H9 (cell line): ENCODE data around the gene SLC19A1. TPM values are rescaled to one million over a fixed set of nuclear protein-coding genes. Genes with fewer than 3 reads are reported as not detected.
A peak's percentile ranks its signal among the peaks of the same experiment; 100 is the strongest.

ENCODE experiments used
- DNase-seq: peaks from one replicate; pipeline ENCODE4 v3.0.0-alpha.2; 2017
- H2AFZ ChIP-seq: one replicate; pipeline ENCODE4 v1.6.1; 2013; ENCODE audit warnings: mild to moderate bottlenecking, low read length, control low read depth, moderate library complexity
- H2AK5ac ChIP-seq: 2 replicates; pipeline ENCODE4 v1.6.1; 2013; ENCODE audit warnings: low read length, control low read depth, mixed read lengths; ENCODE audit not compliant: insufficient read length
- H2BK120ac ChIP-seq: one replicate; pipeline ENCODE4 v1.6.1; 2013; ENCODE audit warnings: low read depth, mild to moderate bottlenecking, low read length, control low read depth, inconsistent platforms; ENCODE audit not compliant: poor library complexity, severe bottlenecking
- H2BK12ac ChIP-seq: 2 replicates; pipeline ENCODE4 v1.6.1; 2013; ENCODE audit warnings: low read length, control low read depth, mixed read lengths, low read depth; ENCODE audit not compliant: insufficient read length
- H2BK15ac ChIP-seq: 2 replicates; pipeline ENCODE4 v1.6.1; 2013; ENCODE audit warnings: low read depth, low read length, control low read depth
- H2BK20ac ChIP-seq: one replicate; pipeline ENCODE4 v1.6.1; 2013; ENCODE audit warnings: low read depth, mild to moderate bottlenecking, low read length, control low read depth, inconsistent platforms; ENCODE audit not compliant: poor library complexity, severe bottlenecking
- H2BK5ac ChIP-seq: 2 replicates; pipeline ENCODE4 v1.6.1; 2013; ENCODE audit warnings: low read length, control low read depth, mixed read lengths; ENCODE audit not compliant: insufficient read length
- H3K14ac ChIP-seq: 2 replicates; pipeline ENCODE4 v1.6.1; 2013; ENCODE audit warnings: low read length, control low read depth; ENCODE audit not compliant: insufficient read depth
- H3K18ac ChIP-seq: 2 replicates; pipeline ENCODE4 v1.6.1; 2013; ENCODE audit warnings: low read depth, mild to moderate bottlenecking, mixed read lengths, low read length, control low read depth; ENCODE audit not compliant: insufficient read length
- H3K23ac ChIP-seq: 2 replicates; pipeline ENCODE4 v1.6.1; 2013; ENCODE audit warnings: low read length, control low read depth, mixed read lengths, low read depth; ENCODE audit not compliant: insufficient read length
- H3K23me2 ChIP-seq: 2 replicates; pipeline ENCODE4 v1.6.1; 2013; ENCODE audit warnings: low read depth, mild to moderate bottlenecking, mixed read lengths, low read length, control low read depth; ENCODE audit not compliant: insufficient read length, poor library complexity, severe bottlenecking
- H3K27ac ChIP-seq: 2 replicates; pipeline ENCODE4 v1.5.1; 2013; ENCODE audit warnings: low read length, control low read depth, mixed read lengths, low read depth; ENCODE audit not compliant: insufficient read length
- H3K27me3 ChIP-seq: 2 replicates; pipeline ENCODE4 v1.6.1; 2013; ENCODE audit warnings: low read length, control low read depth, inconsistent platforms; ENCODE audit not compliant: insufficient read depth
- H3K4ac ChIP-seq: 2 replicates; pipeline ENCODE4 v1.6.1; 2013; ENCODE audit warnings: low read depth, mild to moderate bottlenecking, control low read depth, inconsistent platforms, low read length, moderate library complexity
- H3K4me1 ChIP-seq: 2 replicates; pipeline ENCODE4 v1.6.1; 2013; ENCODE audit warnings: low read length, control low read depth, inconsistent platforms; ENCODE audit not compliant: insufficient read depth
- H3K4me2 ChIP-seq: 2 replicates; pipeline ENCODE4 v1.6.1; 2013; ENCODE audit warnings: low read length, control low read depth, mixed read lengths; ENCODE audit not compliant: insufficient read length, insufficient read depth
- H3K56ac ChIP-seq: 2 replicates; pipeline ENCODE4 v1.6.1; 2013; ENCODE audit warnings: low read depth, mild to moderate bottlenecking, mixed read lengths, low read length, control low read depth; ENCODE audit not compliant: insufficient read length
- H3K79me1 ChIP-seq: 2 replicates; pipeline ENCODE4 v1.6.1; 2013; ENCODE audit warnings: low read depth, mild to moderate bottlenecking, moderate library complexity, low read length, control low read depth, inconsistent platforms; ENCODE audit not compliant: insufficient read depth, poor library complexity, severe bottlenecking
- H3K79me2 ChIP-seq: 2 replicates; pipeline ENCODE4 v1.6.1; 2013; ENCODE audit warnings: low read length, control low read depth, inconsistent platforms; ENCODE audit not compliant: insufficient read depth
- H3K9ac ChIP-seq: 2 replicates; pipeline ENCODE4 v1.6.1; 2013; ENCODE audit warnings: low read length, control low read depth, mixed read lengths; ENCODE audit not compliant: insufficient read length; ENCODE audit errors: extremely low read depth
- H3K9me3 ChIP-seq: one replicate; pipeline ENCODE4 v1.6.1; 2013; ENCODE audit warnings: low read depth, low read length, inconsistent platforms; ENCODE audit not compliant: control insufficient read depth
- H3T11ph ChIP-seq: one replicate; pipeline ENCODE4 v1.6.1; 2013; ENCODE audit warnings: mild to moderate bottlenecking, low read length, control low read depth, inconsistent platforms
- H4K20me1 ChIP-seq: one replicate; pipeline ENCODE4 v1.6.1; 2013; ENCODE audit not compliant: control insufficient read depth, insufficient read length, insufficient read depth
- H4K5ac ChIP-seq: 2 replicates; pipeline ENCODE4 v1.6.1; 2013; ENCODE audit warnings: low read depth, mild to moderate bottlenecking, mixed read lengths, low read length, control low read depth; ENCODE audit not compliant: insufficient read length
- H4K8ac ChIP-seq: replicated peaks from 2 replicates; pipeline ENCODE4 v1.6.1; 2013; ENCODE audit warnings: low read length, control low read depth, mixed read lengths, low read depth; ENCODE audit not compliant: insufficient read length
- H4K91ac ChIP-seq: 2 replicates; pipeline ENCODE4 v1.6.1; 2013; ENCODE audit warnings: low read depth, mild to moderate bottlenecking, moderate library complexity, mixed read lengths, low read length, control low read depth; ENCODE audit not compliant: insufficient read length
- H3K27ac Mint-ChIP-seq, 3 experiments: 2 replicates in 2 of 3; 3 replicates in 1 of 3; pipeline ENCODE4 v1.8.0; 2020 to 2021; ENCODE audit warnings: mixed read lengths in 3 of 3, mild to moderate bottlenecking in 1 of 3, moderate library complexity in 1 of 3
- H3K27me3 Mint-ChIP-seq: 2 replicates; pipeline ENCODE4 v1.8.0; 2021; ENCODE audit warnings: low read depth, mild to moderate bottlenecking, moderate library complexity, mixed read lengths
- H3K36me3 Mint-ChIP-seq, 3 experiments: 2 replicates in 2 of 3; 3 replicates in 1 of 3; pipeline ENCODE4 v1.8.0; 2020 to 2021; ENCODE audit warnings: low read depth in 3 of 3, mixed read lengths in 3 of 3; ENCODE audit not compliant: insufficient read depth in 1 of 3
- H3K4me1 Mint-ChIP-seq, 2 experiments: 2 replicates each; pipeline ENCODE4 v1.8.0; 2020; ENCODE audit warnings: mixed read lengths in 2 of 2
- H3K4me3 Mint-ChIP-seq, 2 experiments: 2 replicates in 1 of 2; 3 replicates in 1 of 2; pipeline ENCODE4 v1.8.0; 2020 to 2021; ENCODE audit warnings: mild to moderate bottlenecking in 2 of 2, mixed read lengths in 2 of 2, moderate library complexity in 1 of 2
- H3K9me3 Mint-ChIP-seq, 2 experiments: 2 replicates in 1 of 2; 3 replicates in 1 of 2; pipeline ENCODE4 v1.8.0; 2020; ENCODE audit warnings: mild to moderate bottlenecking in 2 of 2, mixed read lengths in 2 of 2, moderate library complexity in 1 of 2
- CTCF ChIP-seq: fragments of 200-600 bp; sonication (generic); conservative IDR thresholded peaks from 3 replicates; pipeline ENCODE4 v1.8.0; 2021; ENCODE audit warnings: antibody characterized with exemption, mild to moderate bottlenecking
- WGBS: extraction: QIAGEN DNeasy Blood & Tissue Kit; methylation state at CpG from one replicate; pipeline ENCODE4 v1.1.7; 2013; ENCODE audit warnings: missing lambda C conversion rate, low lambda C conversion rate, mixed read lengths; ENCODE audit not compliant: insufficient read length; ENCODE audit errors: extremely low coverage; 5-methylcytosine and 5-hydroxymethylcytosine counted together
- total RNA-seq: library from RNA; stranded (reverse); gene quantifications from 2 replicates; pipeline ENCODE4 v1.2.1, GENCODE V29; 2021

The SLC19A1 gene
- total RNA-seq, 1 experiment from 2014 or later = 32.4 TPM

GRCh38 chr21:45590246-45590725, 48.0 kb upstream of the SLC19A1 start:
- WGBS = no CpG with 5 or more reads among the region's 46 CpGs
- H3K27me3 Mint-ChIP-seq = peaks cover 46% of the 10 kb centered on the region
- Histone ChIP-seq H3K27ac (no peak overlapping the region), H3K23ac (no peak overlapping the region), H2BK20ac (no peak overlapping the region), H2AK5ac (no peak overlapping the region), H3K4me2 (peak overlapping the region; percentile 44), H3T11ph (no peak overlapping the region), H4K5ac (no peak overlapping the region), H3K27me3 (no peaks in the 10 kb centered on the region), H4K8ac (no peak overlapping the region), H4K20me1 (no peaks in the 10 kb centered on the region), H3K4ac (no peak overlapping the region), H4K91ac (no peak overlapping the region), H3K9ac (no peak overlapping the region), H2BK15ac (no peak overlapping the region), H3K18ac (no peak overlapping the region), H3K9me3 (peaks cover 19% of the 10 kb centered on the region), H2AFZ (no peak overlapping the region), H3K79me1 (no peaks in the 10 kb centered on the region), H3K79me2 (no peaks in the 10 kb centered on the region), H2BK120ac (no peak overlapping the region), H2BK5ac (no peak overlapping the region), H3K4me1 (no peaks in the 10 kb centered on the region), H2BK12ac (no peak overlapping the region), H3K23me2 (peaks cover 6% of the 10 kb centered on the region), H3K56ac (no peak overlapping the region), H3K14ac (no peak overlapping the region)
- H3K9me3 Mint-ChIP-seq = peaks cover 25 to 39% of the 10 kb centered on the region in 2 experiments
- H3K4me1 Mint-ChIP-seq = no peaks in the 10 kb centered on the region
- TF ChIP-seq CTCF = no peak
- H3K27ac Mint-ChIP-seq = no peak overlapping the region
- peak overlapping the region in 1 of 2 experiments; percentile 40; a peak in 2 of 5 replicates for H3K4me3 Mint-ChIP-seq
- peak; percentile 82 for DNase-seq
- H3K36me3 Mint-ChIP-seq = peaks cover 2 to 25% (median 20%) of the 10 kb centered on the region in 3 experiments; a peak in 5 of 7 replicates
